Measurements from ENCODE around the gene USP17L5. TPM values are rescaled to one million over a fixed set of nuclear protein-coding genes. Genes with fewer than 3 reads are reported as not detected.
A peak's percentile ranks its signal among the peaks of the same experiment; 100 is the strongest.
"Not testable (repeated sequence)": the region's sequence is repeated elsewhere in the genome, so short reads cannot be mapped to it uniquely, and the experiment has no call there.

The USP17L5 gene
- total and polyA plus RNA-seq, 2 experiments from 2014 or later, result not detected

- H3K4me1 ChIP-seq (ENCODE audit: low read depth); H3K27ac ChIP-seq; H3K9me3 ChIP-seq (ENCODE audit: low read depth); H3K4me3 ChIP-seq; H3K36me3 ChIP-seq; H3K27me3 ChIP-seq: not testable (repeated sequence)
- peak; percentile 28 for TF ChIP-seq CTCF (IDR thresholded peaks at IDR 0.05; ENCODE audit: low read depth, low read length)
- DNase-seq (ENCODE audit: low read depth in 1 of 2, low spot score in 1 of 2), result peak in 1 of 2 donors; percentile 0
Observed at GRCh38 chr4:9381012-9381534, 41.9 kb downstream of the USP17L5 start.

- H3K27ac ChIP-seq, result no peak overlapping the region
- H3K36me3 ChIP-seq, result no peaks in the 10 kb centered on the region
- no peak for TF ChIP-seq CTCF (IDR thresholded peaks at IDR 0.05; ENCODE audit: low read depth, low read length)
- H3K4me3 ChIP-seq, result no peak overlapping the region
- H3K27me3 ChIP-seq, result no peaks in the 10 kb centered on the region
- DNase-seq (ENCODE audit: low read depth in 1 of 2, low spot score in 1 of 2), result no peak
- no peaks in the 10 kb centered on the region for H3K4me1 ChIP-seq (ENCODE audit: low read depth)
- no peaks in the 10 kb centered on the region for H3K9me3 ChIP-seq (ENCODE audit: low read depth)
Observed at GRCh38 chr4:9384126-9384525, 44.9 kb downstream of the USP17L5 start.

- H3K9me3 ChIP-seq (ENCODE audit: low read depth); DNase-seq (ENCODE audit: low read depth in 1 of 2, low spot score in 1 of 2): not testable (repeated sequence)
Observed at GRCh38 chr4:9389001-9389400, 49.8 kb downstream of the USP17L5 start.

More at GRCh38 chr4:9389001-9389400, 49.8 kb downstream of the USP17L5 start:
- H3K27me3 ChIP-seq; H3K27ac ChIP-seq; H3K4me1 ChIP-seq (ENCODE audit: low read depth); H3K36me3 ChIP-seq; H3K4me3 ChIP-seq: not testable (repeated sequence)

Other genes with a start within 250 kb of the USP17L5 start
- not detected in 2 replicates for gene FAM90A26, start 169.0 kb upstream of the USP17L5 start, total RNA-seq
- not detected in 2 replicates for gene FAM90A26, start 169.0 kb upstream of the USP17L5 start, polyA plus RNA-seq
- gene USP17L10, start 128.7 kb upstream of the USP17L5 start, total RNA-seq, result not detected in 2 replicates
- not detected in 2 replicates for gene USP17L10, start 128.7 kb upstream of the USP17L5 start, polyA plus RNA-seq
- gene USP17L11, start 124.0 kb upstream of the USP17L5 start, total RNA-seq, result not detected in 2 replicates
- gene USP17L11, start 124.0 kb upstream of the USP17L5 start, polyA plus RNA-seq, result not detected in 2 replicates
- not detected in 2 replicates for gene USP17L12, start 119.3 kb upstream of the USP17L5 start, total RNA-seq
- gene USP17L12, start 119.3 kb upstream of the USP17L5 start, polyA plus RNA-seq, result not detected in 2 replicates
- not detected in 2 replicates for gene USP17L13, start 114.5 kb upstream of the USP17L5 start, total RNA-seq
- not detected in 2 replicates for gene USP17L13, start 114.5 kb upstream of the USP17L5 start, polyA plus RNA-seq
- gene USP17L15, start 105.0 kb upstream of the USP17L5 start, total RNA-seq, result not detected in 2 replicates
- gene USP17L15, start 105.0 kb upstream of the USP17L5 start, polyA plus RNA-seq, result not detected in 2 replicates
- not detected in 2 replicates for gene USP17L17, start 95.5 kb upstream of the USP17L5 start, total RNA-seq
- gene USP17L17, start 95.5 kb upstream of the USP17L5 start, polyA plus RNA-seq, result not detected in 2 replicates
- gene USP17L18, start 90.8 kb upstream of the USP17L5 start, total RNA-seq, result not detected in 2 replicates
- gene USP17L18, start 90.8 kb upstream of the USP17L5 start, polyA plus RNA-seq, result not detected in 2 replicates
- not detected in 2 replicates for gene USP17L19, start 86.0 kb upstream of the USP17L5 start, total RNA-seq
- gene USP17L19, start 86.0 kb upstream of the USP17L5 start, polyA plus RNA-seq, result not detected in 2 replicates
- gene USP17L20, start 81.3 kb upstream of the USP17L5 start, total RNA-seq, result not detected in 2 replicates
- not detected in 2 replicates for gene USP17L20, start 81.3 kb upstream of the USP17L5 start, polyA plus RNA-seq
- not detected in 2 replicates for gene USP17L21, start 76.5 kb upstream of the USP17L5 start, total RNA-seq
- not detected in 2 replicates for gene USP17L21, start 76.5 kb upstream of the USP17L5 start, polyA plus RNA-seq
- not detected in 2 replicates for gene USP17L22, start 71.8 kb upstream of the USP17L5 start, total RNA-seq
- gene USP17L22, start 71.8 kb upstream of the USP17L5 start, polyA plus RNA-seq, result not detected in 2 replicates
- gene USP17L24, start 14.2 kb upstream of the USP17L5 start, total RNA-seq, result not detected in 2 replicates
- not detected in 2 replicates for gene USP17L24, start 14.2 kb upstream of the USP17L5 start, polyA plus RNA-seq
- gene USP17L25, start 9.5 kb upstream of the USP17L5 start, total RNA-seq, result not detected in 2 replicates
- gene USP17L25, start 9.5 kb upstream of the USP17L5 start, polyA plus RNA-seq, result not detected in 2 replicates
- not detected in 2 replicates for gene USP17L26, start 4.7 kb upstream of the USP17L5 start, total RNA-seq
- gene USP17L26, start 4.7 kb upstream of the USP17L5 start, polyA plus RNA-seq, result not detected in 2 replicates
- not detected in 2 replicates for gene USP17L27, start 4.7 kb downstream of the USP17L5 start, total RNA-seq
- gene USP17L27, start 4.7 kb downstream of the USP17L5 start, polyA plus RNA-seq, result not detected in 2 replicates
- not detected in 2 replicates for gene USP17L28, start 9.5 kb downstream of the USP17L5 start, total RNA-seq
- gene USP17L28, start 9.5 kb downstream of the USP17L5 start, polyA plus RNA-seq, result not detected in 2 replicates
- not detected in 2 replicates for gene USP17L29, start 14.2 kb downstream of the USP17L5 start, total RNA-seq
- not detected in 2 replicates for gene USP17L29, start 14.2 kb downstream of the USP17L5 start, polyA plus RNA-seq
- not detected in 2 replicates for gene USP17L30, start 23.7 kb downstream of the USP17L5 start, total RNA-seq
- gene USP17L30, start 23.7 kb downstream of the USP17L5 start, polyA plus RNA-seq, result not detected in 2 replicates
- gene DEFB131A, start 105.0 kb downstream of the USP17L5 start, total RNA-seq, result not detected in 2 replicates
- gene DEFB131A, start 105.0 kb downstream of the USP17L5 start, polyA plus RNA-seq, result not detected in 2 replicates